ENCODE data around the gene TBX4. TPM values are rescaled to one million over a fixed set of nuclear protein-coding genes. Genes with fewer than 3 reads are reported as not detected.
A peak's percentile ranks its signal among the peaks of the same experiment; 100 is the strongest.

TBX4 gene
- polyA plus RNA-seq, 1 donor (not counting 4 experiments of a cell fraction or from before 2014, with no cell fraction given), result 0.04 TPM

DNA sequence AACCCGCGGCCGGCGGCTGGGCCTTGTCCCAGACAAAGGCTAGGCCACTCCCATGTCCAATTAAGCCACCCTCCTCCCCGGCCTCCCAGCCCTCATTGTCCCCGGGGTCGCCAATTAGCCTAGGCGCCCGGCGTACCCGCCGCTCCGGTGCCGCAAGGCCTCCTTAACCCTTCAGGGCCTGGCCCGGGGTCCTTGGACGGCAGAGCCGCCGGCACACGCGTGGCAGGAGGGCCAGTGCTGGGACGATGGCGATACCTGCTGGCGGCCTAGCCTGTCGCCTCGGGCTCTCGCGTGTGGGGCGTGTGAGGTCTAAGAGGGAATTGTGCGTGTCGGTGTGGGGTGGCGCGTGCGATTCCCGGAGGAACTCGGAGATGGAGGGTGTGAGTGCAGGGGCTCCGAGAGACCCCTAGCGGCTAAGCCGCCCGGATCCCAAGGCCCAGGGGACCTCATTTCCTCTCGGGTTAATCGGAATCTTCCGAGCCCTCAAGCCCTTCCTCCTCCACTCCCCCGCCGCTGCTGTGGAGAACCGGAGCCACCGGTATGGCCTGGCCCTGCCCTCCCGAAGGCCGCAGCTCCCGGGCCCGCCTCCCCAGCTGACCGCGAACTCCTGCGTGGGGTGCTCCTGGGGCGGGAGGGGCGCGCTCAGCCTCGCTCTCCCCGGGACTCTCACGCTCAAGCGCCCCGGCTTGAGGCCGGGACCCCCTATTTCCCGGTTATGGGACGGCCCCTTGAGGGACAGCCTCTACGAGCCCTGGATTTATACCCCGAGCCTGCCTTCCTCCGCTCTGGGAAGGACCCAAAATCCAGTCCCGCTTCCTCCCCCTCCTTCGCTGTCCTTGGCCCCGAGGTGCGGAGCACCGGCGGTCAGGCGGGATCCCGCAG is 40.7 kb upstream of the TBX4 start:
- Histone ChIP-seq H3K27me3 (ENCODE audit: control insufficient read depth, extremely low read depth, insufficient read depth, low read length) (peaks cover 30% of the 10 kb centered on the region), H4K20me1 (ENCODE audit: control insufficient read depth, extremely low read depth, insufficient read depth, low read length) (no peaks in the 10 kb centered on the region), H3K27ac (ENCODE audit: control insufficient read depth, insufficient read depth, low read length) (no peak overlapping the region), H3K9me3 (ENCODE audit: control insufficient read depth, low read depth, low read length) (no peaks in the 10 kb centered on the region), H3K36me3 (ENCODE audit: control insufficient read depth in 2 of 2, extremely low read depth in 1 of 2, insufficient read depth in 2 of 2, low read length in 2 of 2) (no peaks in the 10 kb centered on the region), H2AFZ (ENCODE audit: control insufficient read depth, low read length) (peak overlapping the region; percentile 80), H3K4me3 (ENCODE audit: control insufficient read depth in 2 of 3, extremely low read depth in 1 of 3, insufficient read depth in 2 of 3, low read depth in 1 of 3, low read length in 3 of 3) (peak overlapping the region; percentile 51 to 73 (median 68)), H3K79me2 (ENCODE audit: control insufficient read depth, insufficient read depth, low read length) (no peaks in the 10 kb centered on the region), H3K9me1 (ENCODE audit: control insufficient read depth, extremely low read depth, insufficient read depth, low read length) (no peaks in the 10 kb centered on the region), H3K4me1 (ENCODE audit: control insufficient read depth, extremely low read depth, insufficient read depth, low read length) (no peaks in the 10 kb centered on the region), H3K4me2 (ENCODE audit: control insufficient read depth, extremely low read depth, insufficient read depth, low read depth, low read length) (peak overlapping the region; percentile 74), H3K9ac (ENCODE audit: control insufficient read depth, extremely low read depth, insufficient read depth, low read length) (peak overlapping the region; percentile 54)
- FAIRE-seq (no peak), DNase-seq (ENCODE audit: low read depth, low spot score) (no peak)
- dilution Hi-C loops (cut with MboI; ENCODE audit: extremely low pct_ligation_motif_present, low sequenced_read_pairs), result no loop called here
- peak; percentile 42 for TF ChIP-seq EZH2 (IDR thresholded peaks at IDR 0.05; ENCODE audit: low read length)
- TF ChIP-seq, protein P1, sequence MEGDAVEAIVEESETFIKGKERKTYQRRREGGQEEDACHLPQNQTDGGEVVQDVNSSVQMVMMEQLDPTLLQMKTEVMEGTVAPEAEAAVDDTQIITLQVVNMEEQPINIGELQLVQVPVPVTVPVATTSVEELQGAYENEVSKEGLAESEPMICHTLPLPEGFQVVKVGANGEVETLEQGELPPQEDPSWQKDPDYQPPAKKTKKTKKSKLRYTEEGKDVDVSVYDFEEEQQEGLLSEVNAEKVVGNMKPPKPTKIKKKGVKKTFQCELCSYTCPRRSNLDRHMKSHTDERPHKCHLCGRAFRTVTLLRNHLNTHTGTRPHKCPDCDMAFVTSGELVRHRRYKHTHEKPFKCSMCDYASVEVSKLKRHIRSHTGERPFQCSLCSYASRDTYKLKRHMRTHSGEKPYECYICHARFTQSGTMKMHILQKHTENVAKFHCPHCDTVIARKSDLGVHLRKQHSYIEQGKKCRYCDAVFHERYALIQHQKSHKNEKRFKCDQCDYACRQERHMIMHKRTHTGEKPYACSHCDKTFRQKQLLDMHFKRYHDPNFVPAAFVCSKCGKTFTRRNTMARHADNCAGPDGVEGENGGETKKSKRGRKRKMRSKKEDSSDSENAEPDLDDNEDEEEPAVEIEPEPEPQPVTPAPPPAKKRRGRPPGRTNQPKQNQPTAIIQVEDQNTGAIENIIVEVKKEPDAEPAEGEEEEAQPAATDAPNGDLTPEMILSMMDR (optimal IDR thresholded peaks at IDR 0.05 in 1 of 3, IDR thresholded peaks at IDR 0.05 in 1 of 3, conservative IDR thresholded peaks at IDR 0.05 in 1 of 3; ENCODE audit: extremely low read depth in 1 of 3, insufficient read depth in 2 of 3, low read length in 3 of 3), result peak in 2 of 3 experiments; percentile 7 to 8

DNA sequence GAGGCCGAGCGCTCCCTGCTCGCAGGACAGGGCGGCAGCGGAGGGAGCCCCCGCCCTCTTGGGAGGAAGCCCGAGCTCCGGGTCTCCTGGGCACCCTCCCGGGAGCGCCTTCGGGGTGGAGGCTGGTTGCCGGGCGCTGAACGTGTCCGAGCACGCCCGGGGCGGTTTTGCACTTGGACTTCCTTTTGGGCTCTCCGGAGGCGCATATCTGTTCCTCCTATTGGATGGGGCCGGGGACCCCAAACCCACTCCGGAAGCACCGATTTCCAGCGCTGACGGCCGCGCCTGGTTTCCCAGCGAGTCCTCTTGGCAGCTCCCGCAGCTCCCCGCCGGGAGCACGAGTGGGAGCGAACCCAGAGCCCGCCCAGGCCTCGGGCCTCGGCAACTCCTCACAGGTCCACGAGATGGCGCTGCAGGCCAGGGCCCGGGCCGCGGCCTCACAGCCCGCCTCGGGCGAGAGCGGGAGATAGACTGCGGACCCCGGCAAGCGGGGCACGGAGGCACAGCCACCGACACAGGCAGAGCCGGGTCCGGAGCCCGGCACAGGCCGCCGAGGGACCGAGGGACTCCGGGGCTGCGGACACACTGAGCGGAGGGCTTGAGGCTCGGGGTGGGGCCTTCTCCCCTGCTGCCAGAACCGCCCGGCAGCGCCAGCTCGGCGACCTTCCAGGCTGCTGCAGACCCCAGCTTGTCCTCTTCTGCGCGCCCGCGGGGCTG is 39.9 kb upstream of the TBX4 start:
- dilution Hi-C loops (cut with MboI; ENCODE audit: extremely low pct_ligation_motif_present, low sequenced_read_pairs), result no loop called here
- Histone ChIP-seq H3K4me2 (ENCODE audit: control insufficient read depth, extremely low read depth, insufficient read depth, low read depth, low read length) (peak overlapping the region; percentile 74), H3K79me2 (ENCODE audit: control insufficient read depth, insufficient read depth, low read length) (no peaks in the 10 kb centered on the region), H2AFZ (ENCODE audit: control insufficient read depth, low read length) (peak overlapping the region; percentile 80), H3K27ac (ENCODE audit: control insufficient read depth, insufficient read depth, low read length) (no peak overlapping the region), H3K9ac (ENCODE audit: control insufficient read depth, extremely low read depth, insufficient read depth, low read length) (peak overlapping the region; percentile 54), H3K4me1 (ENCODE audit: control insufficient read depth, extremely low read depth, insufficient read depth, low read length) (no peaks in the 10 kb centered on the region), H3K9me3 (ENCODE audit: control insufficient read depth, low read depth, low read length) (no peaks in the 10 kb centered on the region), H3K4me3 (ENCODE audit: control insufficient read depth in 2 of 3, extremely low read depth in 1 of 3, insufficient read depth in 2 of 3, low read depth in 1 of 3, low read length in 3 of 3) (peak overlapping the region; percentile 51 to 73 (median 68)), H3K27me3 (ENCODE audit: control insufficient read depth, extremely low read depth, insufficient read depth, low read length) (peaks cover 23% of the 10 kb centered on the region), H3K36me3 (ENCODE audit: control insufficient read depth in 2 of 2, extremely low read depth in 1 of 2, insufficient read depth in 2 of 2, low read length in 2 of 2) (no peaks in the 10 kb centered on the region), H4K20me1 (ENCODE audit: control insufficient read depth, extremely low read depth, insufficient read depth, low read length) (no peaks in the 10 kb centered on the region), H3K9me1 (ENCODE audit: control insufficient read depth, extremely low read depth, insufficient read depth, low read length) (no peaks in the 10 kb centered on the region)
- DNase-seq (ENCODE audit: low read depth, low spot score), result peak; percentile 55
- TF ChIP-seq EZH2 (IDR thresholded peaks at IDR 0.05; ENCODE audit: low read length), result no peak
- TF ChIP-seq, protein P1 (optimal IDR thresholded peaks at IDR 0.05 in 1 of 3, IDR thresholded peaks at IDR 0.05 in 1 of 3, conservative IDR thresholded peaks at IDR 0.05 in 1 of 3; ENCODE audit: extremely low read depth in 1 of 3, insufficient read depth in 2 of 3, low read length in 3 of 3), result peak; percentile 66 to 98 (median 77)
- no peak for FAIRE-seq
